ENCODE data around the gene CABP5. TPM values are rescaled to one million over a fixed set of nuclear protein-coding genes. Genes with fewer than 3 reads are reported as not detected.

Gene CABP5
- total and polyA plus RNA-seq, 10 donors = 0.10 to 1.3 (median 0.39) TPM; not detected in 3

GRCh38 chr19:48069435-48069834 lies 25.6 kb upstream of the CABP5 start:
- intact Hi-C loops (cut with DNase I; ENCODE audit: low total_unique reads) = no loop called here
- 67 to 83% (median 74%) methylated on average over 2 of the region's 2 CpGs for WGBS, 5 donors

GRCh38 chr19:48064509-48064908 lies 20.6 kb upstream of the CABP5 start:
- DNase-seq = no peak
- Histone ChIP-seq H3K27ac (no peak overlapping the region), H3K27me3 (replicated peaks in 1 of 7) (peaks cover 0 to 7% (median 0%) of the 10 kb centered on the region in 7 donors), H3K36me3 (peaks cover 0 to 32% (median 14%) of the 10 kb centered on the region in 6 donors), H3K4me3 (no peak overlapping the region), H3K9me3 (no peaks in the 10 kb centered on the region), H3K4me1 (no peaks in the 10 kb centered on the region)
- intact Hi-C loops (cut with DNase I; ENCODE audit: low total_unique reads) = no loop called here
- WGBS, 5 donors = 84 to 90% (median 88%) methylated on average over 2 of the region's 2 CpGs
- TF ChIP-seq CTCF (IDR thresholded peaks at IDR 0.05 in 8 of 11, conservative IDR thresholded peaks at IDR 0.05 in 3 of 11) (no peak), POLR2AphosphoS5 (IDR thresholded peaks at IDR 0.05) (no peak), POLR2A (IDR thresholded peaks at IDR 0.05) (no peak)

More at GRCh38 chr19:48069435-48069834, 25.6 kb upstream of the CABP5 start:
- Histone ChIP-seq H3K36me3 (peaks cover 0 to 45% (median 30%) of the 10 kb centered on the region in 6 donors), H3K4me1 (no peaks in the 10 kb centered on the region), H3K9me3 (no peaks in the 10 kb centered on the region), H3K4me3 (no peak overlapping the region), H3K27me3 (replicated peaks in 1 of 7) (no peaks in the 10 kb centered on the region), H3K27ac (no peak overlapping the region)
- TF ChIP-seq POLR2AphosphoS5 (IDR thresholded peaks at IDR 0.05) = no peak
- TF ChIP-seq CTCF (IDR thresholded peaks at IDR 0.05 in 8 of 11, conservative IDR thresholded peaks at IDR 0.05 in 3 of 11) = no peak
- TF ChIP-seq POLR2A (IDR thresholded peaks at IDR 0.05) = no peak
- DNase-seq = no peak

- no peak for TF ChIP-seq POLR2AphosphoS5 (IDR thresholded peaks at IDR 0.05)
- TF ChIP-seq CTCF (IDR thresholded peaks at IDR 0.05 in 8 of 11, conservative IDR thresholded peaks at IDR 0.05 in 3 of 11) = no peak
- no peak for TF ChIP-seq POLR2A (IDR thresholded peaks at IDR 0.05)
- WGBS, 5 donors = 57 to 64% (median 59%) methylated on average over 35 to 37 of the region's 37 CpGs
- H3K27me3 ChIP-seq (replicated peaks in 1 of 7) = peaks cover 0 to 7% (median 0%) of the 10 kb centered on the region in 7 donors
- intact Hi-C loops (cut with DNase I; ENCODE audit: low total_unique reads) = no loop called here
- H3K36me3 ChIP-seq = peaks cover 0 to 20% (median 10%) of the 10 kb centered on the region in 6 donors
- no peak overlapping the region for H3K27ac ChIP-seq
- no peak for DNase-seq
- H3K4me1 ChIP-seq = no peaks in the 10 kb centered on the region
- no peaks in the 10 kb centered on the region for H3K9me3 ChIP-seq
- H3K4me3 ChIP-seq = no peak overlapping the region
These were observed 17.8 kb upstream of the CABP5 start for GRCh38 chr19:48061401-48062344.

GRCh38 chr19:48060381-48060780 lies 16.5 kb upstream of the CABP5 start:
- Histone ChIP-seq H3K36me3 (peaks cover 0 to 15% (median 7%) of the 10 kb centered on the region in 6 donors), H3K27ac (no peak overlapping the region), H3K4me3 (no peak overlapping the region), H3K9me3 (no peaks in the 10 kb centered on the region), H3K4me1 (no peaks in the 10 kb centered on the region), H3K27me3 (replicated peaks in 1 of 7) (peaks cover 0 to 7% (median 0%) of the 10 kb centered on the region in 7 donors)
- DNase-seq = no peak
- intact Hi-C loops (cut with DNase I; ENCODE audit: low total_unique reads) = no loop called here
- TF ChIP-seq POLR2AphosphoS5 (IDR thresholded peaks at IDR 0.05) = no peak
- no peak for TF ChIP-seq POLR2A (IDR thresholded peaks at IDR 0.05)
- no peak for TF ChIP-seq CTCF (IDR thresholded peaks at IDR 0.05 in 8 of 11, conservative IDR thresholded peaks at IDR 0.05 in 3 of 11)
- WGBS, 5 donors = 88 to 92% (median 91%) methylated on average over 5 of the region's 5 CpGs
